Measurements from ENCODE around the gene TTC28.

- TF ChIP-seq, protein P1, sequence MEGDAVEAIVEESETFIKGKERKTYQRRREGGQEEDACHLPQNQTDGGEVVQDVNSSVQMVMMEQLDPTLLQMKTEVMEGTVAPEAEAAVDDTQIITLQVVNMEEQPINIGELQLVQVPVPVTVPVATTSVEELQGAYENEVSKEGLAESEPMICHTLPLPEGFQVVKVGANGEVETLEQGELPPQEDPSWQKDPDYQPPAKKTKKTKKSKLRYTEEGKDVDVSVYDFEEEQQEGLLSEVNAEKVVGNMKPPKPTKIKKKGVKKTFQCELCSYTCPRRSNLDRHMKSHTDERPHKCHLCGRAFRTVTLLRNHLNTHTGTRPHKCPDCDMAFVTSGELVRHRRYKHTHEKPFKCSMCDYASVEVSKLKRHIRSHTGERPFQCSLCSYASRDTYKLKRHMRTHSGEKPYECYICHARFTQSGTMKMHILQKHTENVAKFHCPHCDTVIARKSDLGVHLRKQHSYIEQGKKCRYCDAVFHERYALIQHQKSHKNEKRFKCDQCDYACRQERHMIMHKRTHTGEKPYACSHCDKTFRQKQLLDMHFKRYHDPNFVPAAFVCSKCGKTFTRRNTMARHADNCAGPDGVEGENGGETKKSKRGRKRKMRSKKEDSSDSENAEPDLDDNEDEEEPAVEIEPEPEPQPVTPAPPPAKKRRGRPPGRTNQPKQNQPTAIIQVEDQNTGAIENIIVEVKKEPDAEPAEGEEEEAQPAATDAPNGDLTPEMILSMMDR (conservative IDR thresholded peaks at IDR 0.05 in 1 of 2, IDR thresholded peaks at IDR 0.05 in 1 of 2; ENCODE audit: low read depth in 1 of 2, low read length in 2 of 2) = no peak
- TF ChIP-seq EZH2 (IDR thresholded peaks at IDR 0.05; ENCODE audit: low read length, missing control alignments) = no peak
These were observed 441.9 kb downstream of the TTC28 start for GRCh38 chr22:28237783-28238182.
